GM15510 (cell line): ENCODE results near the gene CCSER1.

Experiments used
- POLR2A ChIP-seq: IDR thresholded peaks from 3 replicates; pipeline ENCODE4 v1.6.1; 2011; ENCODE audit warnings: borderline replicate concordance; ENCODE audit not compliant: insufficient read length; ENCODE audit errors: extremely low read depth

CCSER1 gene

DNA sequence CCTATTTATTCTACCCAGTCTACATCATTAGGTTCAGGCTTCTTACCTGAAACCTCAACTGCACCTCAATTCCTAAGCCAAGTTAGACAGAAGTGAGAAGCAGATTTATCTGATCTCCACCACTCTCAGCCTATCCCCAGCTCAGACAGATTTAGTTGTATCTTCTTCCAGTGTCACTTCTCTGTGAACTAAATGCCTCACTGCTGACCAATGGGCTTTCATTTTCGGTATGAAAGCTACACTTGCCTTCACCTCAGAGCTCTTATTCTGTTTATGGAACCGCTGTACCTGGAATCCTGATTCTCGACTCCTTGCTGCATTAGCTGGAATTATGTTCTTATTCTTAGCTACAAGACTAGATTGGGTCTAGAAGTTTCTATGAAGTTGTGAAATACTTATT, 833.2 kb downstream of the CCSER1 start:
- no peak for TF ChIP-seq POLR2A

DNA sequence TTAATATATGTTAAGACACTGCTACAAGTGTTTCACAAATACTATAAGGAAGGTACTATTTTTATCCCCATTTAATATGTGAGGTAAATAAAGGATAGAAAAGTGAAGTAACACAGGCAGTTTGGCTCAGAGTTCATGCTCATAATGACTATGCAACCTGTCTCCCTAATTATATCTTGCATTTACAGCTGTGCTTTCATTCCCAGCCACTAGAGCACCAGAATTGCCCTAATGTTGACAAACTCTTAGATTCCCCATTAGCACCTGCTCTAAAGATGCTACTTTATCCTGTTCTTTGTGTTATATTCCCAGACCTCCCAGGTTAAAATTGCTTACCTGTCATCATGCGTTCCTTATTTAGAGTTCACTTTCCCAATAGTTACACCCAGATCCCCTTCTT, 833.6 kb downstream of the CCSER1 start:
- TF ChIP-seq POLR2A, result no peak

DNA sequence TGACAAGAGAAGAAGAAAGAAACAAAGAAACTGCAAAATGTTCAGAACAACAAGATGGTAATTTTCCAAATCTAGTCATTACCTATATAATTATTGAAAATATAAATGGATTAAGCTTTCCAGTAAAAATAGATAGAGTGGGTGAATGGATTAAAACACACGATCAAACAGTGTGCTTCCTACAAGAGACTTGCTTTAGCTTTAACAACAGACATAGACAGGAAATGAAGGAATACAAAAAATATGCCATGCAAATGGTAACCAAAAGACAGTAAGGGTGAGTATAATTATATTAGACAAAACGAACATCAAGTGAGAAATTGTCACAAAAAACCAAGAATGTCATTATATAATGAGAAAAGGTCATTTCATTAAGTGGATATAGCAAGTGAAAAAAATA, 842.8 kb downstream of the CCSER1 start:
- no peak for TF ChIP-seq POLR2A

GRCh38 chr4:90977726-90978125, 850.5 kb downstream of the CCSER1 start:
- no peak for TF ChIP-seq POLR2A

DNA sequence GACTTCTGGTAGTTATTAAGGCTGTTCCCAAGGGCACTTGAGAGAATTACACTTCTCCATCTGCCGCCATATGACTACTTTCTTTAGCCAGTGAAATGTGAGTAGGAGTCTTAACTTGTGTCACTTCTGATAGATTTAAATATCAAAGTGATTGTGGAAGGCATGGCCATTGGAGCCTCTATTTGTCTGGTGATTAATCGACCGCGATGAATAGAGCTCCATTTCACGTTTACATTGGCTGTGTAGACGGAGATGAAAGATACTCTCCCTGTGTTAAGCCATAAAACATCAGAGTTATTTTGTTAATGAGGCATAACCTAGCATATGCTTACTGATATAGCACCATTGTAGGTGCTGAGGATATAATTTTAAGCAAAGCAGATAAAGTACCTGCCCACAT, 852.4 kb downstream of the CCSER1 start:
- no peak for TF ChIP-seq POLR2A

- TF ChIP-seq POLR2A, result no peak
Measured at GRCh38 chr4:90982813-90983212, 855.6 kb downstream of the CCSER1 start.

DNA sequence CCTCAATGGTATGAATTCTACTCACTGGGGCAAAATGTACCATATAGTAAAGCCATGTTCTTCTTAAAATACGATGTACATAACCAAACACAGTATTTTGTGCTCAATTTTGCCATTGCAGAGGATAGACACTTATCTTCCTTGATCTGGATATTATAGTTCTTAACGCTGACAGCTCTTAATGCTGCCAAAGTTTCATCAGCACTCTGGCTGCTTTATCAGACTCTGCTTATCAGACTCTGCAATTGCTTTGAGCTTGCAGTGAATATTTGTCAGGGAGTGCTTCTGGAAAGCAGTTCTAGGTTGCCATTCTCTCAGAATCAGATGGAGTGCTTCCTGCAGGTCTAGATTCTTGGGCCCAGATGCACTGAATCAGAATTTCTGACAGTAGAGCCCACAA, 863.1 kb downstream of the CCSER1 start:
- no peak for TF ChIP-seq POLR2A

GRCh38 chr4:90992213-90992612, 865.0 kb downstream of the CCSER1 start:
- no peak for TF ChIP-seq POLR2A

DNA sequence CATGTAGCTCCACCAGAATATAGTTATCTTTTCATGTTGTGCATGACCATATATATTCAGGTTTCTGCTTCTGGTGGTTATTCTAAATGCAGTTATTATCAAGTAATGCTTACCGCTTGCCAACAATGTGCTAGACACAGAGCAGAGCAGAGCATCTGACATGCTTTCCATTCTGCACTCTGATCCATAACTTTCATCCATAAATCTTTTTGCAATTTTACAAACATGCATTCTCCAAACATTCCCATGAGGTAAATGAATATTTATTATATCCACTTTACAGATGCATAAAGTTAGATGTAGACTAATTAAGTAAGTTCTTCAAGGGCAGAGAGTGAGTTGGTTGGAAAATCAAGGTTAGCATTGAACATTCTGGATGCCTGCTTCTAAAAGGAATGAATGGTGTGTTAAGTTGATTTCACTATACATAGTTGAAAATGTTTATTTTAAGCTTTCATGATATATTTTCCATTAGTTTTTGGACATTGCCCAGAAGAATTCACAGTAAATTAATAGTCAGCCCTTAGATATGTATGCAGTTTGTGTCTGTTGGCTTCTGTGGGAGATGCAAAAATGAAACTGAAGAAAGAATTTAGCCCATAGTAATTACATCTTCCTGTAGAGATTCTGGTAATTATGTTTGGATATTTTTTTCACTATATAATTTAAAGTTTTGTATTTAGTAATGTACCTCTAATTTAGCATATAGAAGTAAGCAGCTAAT, 867.8 kb downstream of the CCSER1 start:
- TF ChIP-seq POLR2A, result no peak

GRCh38 chr4:90995996-90996395, 868.8 kb downstream of the CCSER1 start:
- no peak for TF ChIP-seq POLR2A

DNA sequence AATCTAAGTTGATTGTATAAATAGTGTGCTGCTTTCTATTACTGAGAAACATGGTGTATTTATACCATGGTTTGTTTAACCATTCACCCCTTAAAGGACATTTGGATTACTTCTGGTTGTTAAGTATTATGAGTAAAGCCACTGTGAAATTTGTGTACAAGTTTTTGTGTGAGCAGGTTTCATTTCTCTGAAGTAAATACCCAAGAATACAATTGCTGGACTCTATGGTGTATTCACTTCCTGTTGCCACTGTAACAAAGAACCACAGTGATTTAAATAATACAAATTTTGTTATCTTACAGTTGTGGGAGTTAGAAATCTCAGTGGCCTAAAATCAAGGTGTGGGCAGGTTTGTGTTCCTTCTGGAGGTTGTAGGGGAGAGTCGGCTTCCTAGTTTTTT, 869.6 kb downstream of the CCSER1 start:
- no peak for TF ChIP-seq POLR2A

DNA sequence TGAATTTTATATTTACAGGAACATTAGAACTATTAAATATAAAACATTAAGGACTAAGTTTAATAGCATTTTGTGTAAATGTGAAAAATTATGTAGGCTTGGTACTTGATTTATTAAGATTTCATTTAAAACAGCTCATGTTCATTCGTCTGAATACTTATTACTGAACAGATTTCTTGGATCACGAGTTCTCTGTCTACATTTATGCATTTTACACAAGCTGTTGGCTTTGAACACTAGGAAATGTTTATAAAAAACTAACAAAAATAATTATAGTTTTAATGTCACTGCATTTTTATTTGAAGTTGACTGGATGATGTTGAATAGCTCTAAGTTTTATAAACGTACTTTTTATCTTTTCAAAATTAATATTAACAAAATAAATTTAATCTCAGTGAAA, 888.7 kb downstream of the CCSER1 start:
- no peak for TF ChIP-seq POLR2A

DNA sequence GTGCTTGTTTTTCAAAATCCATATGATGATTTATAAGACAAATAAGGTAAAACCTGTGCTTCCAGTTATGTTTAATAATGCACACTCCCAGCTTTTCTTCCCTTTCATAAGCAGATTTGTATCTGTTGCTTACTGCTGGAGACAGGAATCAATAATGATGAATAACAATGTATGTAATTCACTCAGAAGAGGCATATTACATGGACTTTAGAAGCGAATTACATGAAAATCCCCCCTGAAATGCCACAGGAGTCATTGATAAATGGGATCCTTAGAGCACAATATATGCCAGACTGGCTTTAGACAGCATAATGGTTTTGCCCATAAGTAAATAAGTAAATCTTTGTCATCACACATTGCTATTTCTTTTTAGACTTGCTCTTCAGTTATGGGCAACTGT, 892.3 kb downstream of the CCSER1 start:
- no peak for TF ChIP-seq POLR2A

- TF ChIP-seq POLR2A, result no peak
Measured at GRCh38 chr4:91025241-91026148, 898.3 kb downstream of the CCSER1 start.

DNA sequence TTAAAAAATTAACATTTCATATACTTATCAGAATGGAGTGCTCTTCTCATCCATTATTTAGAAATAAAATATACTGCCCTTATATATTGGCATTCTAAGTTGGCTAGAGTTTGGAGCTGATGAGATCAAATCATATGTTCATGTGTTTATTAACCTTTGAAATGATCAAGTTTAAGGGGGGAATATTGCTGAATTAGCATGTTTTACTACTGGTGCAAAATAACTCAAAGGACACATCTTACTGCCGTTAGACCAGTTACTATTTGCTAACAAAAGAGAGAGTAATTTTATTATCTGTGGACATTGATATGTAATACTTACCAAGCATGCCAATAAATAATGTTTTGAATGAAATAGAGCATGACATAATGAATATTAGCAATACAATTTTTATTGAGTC, 901.0 kb downstream of the CCSER1 start:
- TF ChIP-seq POLR2A, result no peak

DNA sequence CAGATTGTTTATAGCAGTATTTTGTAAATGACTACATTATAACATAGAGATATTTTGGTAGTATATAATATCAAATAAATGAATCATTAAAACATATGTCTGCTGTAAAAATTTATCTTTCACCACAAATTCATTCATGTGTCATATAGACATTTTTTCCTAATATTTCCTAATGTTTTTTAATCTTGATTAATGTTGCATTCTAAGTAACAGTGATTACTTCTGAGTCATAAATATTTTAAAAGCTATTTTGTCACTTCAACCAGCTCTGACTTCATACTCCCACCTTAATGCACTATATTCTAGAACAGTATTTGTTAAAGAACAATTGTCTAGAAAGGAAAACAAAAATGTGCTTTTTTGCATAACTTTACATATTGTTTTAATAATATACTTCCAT, 904.6 kb downstream of the CCSER1 start:
- TF ChIP-seq POLR2A, result no peak
